ENCODE data around the gene SYCP3.

DNA sequence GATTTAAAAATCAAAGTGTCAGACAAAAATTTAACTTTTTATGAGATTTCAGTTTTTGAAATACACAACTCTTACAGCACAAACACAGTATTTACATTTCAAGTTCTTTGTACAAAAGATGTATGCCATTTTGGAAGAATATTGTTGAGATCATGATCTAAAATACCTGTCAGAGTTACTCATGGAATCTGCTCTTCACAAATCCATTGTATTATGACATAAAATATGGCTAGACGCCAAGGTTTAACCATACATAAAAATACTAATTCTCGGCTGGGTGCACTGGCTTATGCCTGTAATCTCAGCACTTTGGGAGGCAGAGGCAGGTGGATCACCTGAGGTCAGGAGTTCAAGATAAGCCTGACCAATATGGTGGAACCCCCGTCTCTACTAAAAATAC is 6.2 kb upstream of the SYCP3 start:
- TF ChIP-seq CTCF (IDR thresholded peaks at IDR 0.05) (no peak), POLR2A (IDR thresholded peaks at IDR 0.05; ENCODE audit: low read depth) (no peak), EP300 (IDR thresholded peaks at IDR 0.05) (no peak), POLR2AphosphoS5 (IDR thresholded peaks at IDR 0.05) (no peak)

All from esophagus muscularis mucosa (tissue), 4 donors.